ENCODE results near the gene SBNO2. TPM values are rescaled to one million over a fixed set of nuclear protein-coding genes. Genes with fewer than 3 reads are reported as not detected.

Gene SBNO2
- total RNA-seq, 1 experiment from 2014 or later = 46.3 TPM

DNA sequence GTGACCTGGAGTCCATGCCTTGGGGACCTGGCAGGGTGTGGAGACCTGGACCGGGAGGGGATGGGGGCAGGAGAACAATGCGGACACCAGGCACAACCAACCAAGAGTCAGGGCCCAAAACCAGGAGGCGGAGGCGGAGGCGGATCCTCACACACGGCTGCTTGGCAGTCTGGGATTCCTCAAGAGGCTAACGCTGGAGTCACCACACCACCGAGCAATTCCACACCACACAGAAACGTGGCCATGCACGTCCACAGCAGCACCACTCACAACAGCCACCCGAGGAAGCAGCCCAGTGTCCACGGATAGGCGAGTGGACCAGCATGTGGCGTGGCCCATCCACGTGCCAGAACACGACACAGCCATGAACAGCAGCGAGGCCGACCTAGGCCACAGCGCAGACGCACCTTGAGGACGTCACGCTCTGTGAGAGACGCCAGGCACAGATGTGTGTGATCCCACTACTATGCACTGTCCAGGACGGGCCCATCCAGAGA, 17.7 kb downstream of the SBNO2 start:
- Histone ChIP-seq H3K56ac (ENCODE audit: insufficient read length, low read depth, low read length) (no peak overlapping the region), H4K20me1 (ENCODE audit: control insufficient read depth, insufficient read depth, insufficient read length) (no peaks in the 10 kb centered on the region), H3K23me2 (ENCODE audit: insufficient read length, low read depth, low read length, poor library complexity, severe bottlenecking) (no peaks in the 10 kb centered on the region), H3K4me2 (ENCODE audit: insufficient read depth, insufficient read length, low read length) (no peak overlapping the region), H3K18ac (ENCODE audit: insufficient read length, low read depth, low read length) (no peak overlapping the region), H3K27me3 (ENCODE audit: insufficient read depth, low read length) (no peaks in the 10 kb centered on the region), H3K79me1 (ENCODE audit: insufficient read depth, low read depth, low read length, poor library complexity, severe bottlenecking) (peaks cover 6% of the 10 kb centered on the region), H4K8ac (replicated peaks; ENCODE audit: insufficient read length, low read depth, low read length) (no peak overlapping the region), H2BK12ac (ENCODE audit: insufficient read length, low read depth, low read length) (no peak overlapping the region), H2BK120ac (ENCODE audit: low read depth, low read length, poor library complexity, severe bottlenecking) (no peak overlapping the region), H3K9ac (ENCODE audit: extremely low read depth, insufficient read length, low read length) (no peak overlapping the region), H3K4ac (ENCODE audit: low read depth, low read length) (no peak overlapping the region), H3K27ac (ENCODE audit: insufficient read length, low read depth, low read length) (no peak overlapping the region), H3K4me1 (ENCODE audit: insufficient read depth, low read length) (no peaks in the 10 kb centered on the region), H2BK5ac (ENCODE audit: insufficient read length, low read length) (no peak overlapping the region), H2AK5ac (ENCODE audit: insufficient read length, low read length) (no peak overlapping the region), H2BK20ac (ENCODE audit: low read depth, low read length, poor library complexity, severe bottlenecking) (no peak overlapping the region), H4K5ac (ENCODE audit: insufficient read length, low read depth, low read length) (no peak overlapping the region), H4K91ac (ENCODE audit: insufficient read length, low read depth, low read length) (no peak overlapping the region), H2BK15ac (ENCODE audit: low read depth, low read length) (no peak overlapping the region), H2AFZ (ENCODE audit: low read length) (no peak overlapping the region), H3K9me3 (ENCODE audit: control insufficient read depth, low read depth, low read length) (no peaks in the 10 kb centered on the region), H3K14ac (ENCODE audit: insufficient read depth, low read length) (no peak overlapping the region; the same call in 1 of the 2 replicates), H3K23ac (ENCODE audit: insufficient read length, low read depth, low read length) (no peak overlapping the region), H3K79me2 (ENCODE audit: insufficient read depth, low read length) (no peaks in the 10 kb centered on the region; the same call in 1 of the 2 replicates), H3T11ph (ENCODE audit: low read length) (no peak overlapping the region)
- no peak for DNase-seq
- peaks cover 4 to 5% of the 10 kb centered on the region in 2 experiments; a peak in 3 of 4 replicates for H3K4me1 Mint-ChIP-seq
- TF ChIP-seq, protein P1, sequence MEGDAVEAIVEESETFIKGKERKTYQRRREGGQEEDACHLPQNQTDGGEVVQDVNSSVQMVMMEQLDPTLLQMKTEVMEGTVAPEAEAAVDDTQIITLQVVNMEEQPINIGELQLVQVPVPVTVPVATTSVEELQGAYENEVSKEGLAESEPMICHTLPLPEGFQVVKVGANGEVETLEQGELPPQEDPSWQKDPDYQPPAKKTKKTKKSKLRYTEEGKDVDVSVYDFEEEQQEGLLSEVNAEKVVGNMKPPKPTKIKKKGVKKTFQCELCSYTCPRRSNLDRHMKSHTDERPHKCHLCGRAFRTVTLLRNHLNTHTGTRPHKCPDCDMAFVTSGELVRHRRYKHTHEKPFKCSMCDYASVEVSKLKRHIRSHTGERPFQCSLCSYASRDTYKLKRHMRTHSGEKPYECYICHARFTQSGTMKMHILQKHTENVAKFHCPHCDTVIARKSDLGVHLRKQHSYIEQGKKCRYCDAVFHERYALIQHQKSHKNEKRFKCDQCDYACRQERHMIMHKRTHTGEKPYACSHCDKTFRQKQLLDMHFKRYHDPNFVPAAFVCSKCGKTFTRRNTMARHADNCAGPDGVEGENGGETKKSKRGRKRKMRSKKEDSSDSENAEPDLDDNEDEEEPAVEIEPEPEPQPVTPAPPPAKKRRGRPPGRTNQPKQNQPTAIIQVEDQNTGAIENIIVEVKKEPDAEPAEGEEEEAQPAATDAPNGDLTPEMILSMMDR (conservative IDR thresholded peaks at IDR 0.05) = no peak
- no peak overlapping the region for H3K4me3 Mint-ChIP-seq
- no peaks in the 10 kb centered on the region for H3K9me3 Mint-ChIP-seq
- WGBS (ENCODE audit: extremely low coverage, insufficient read length, low lambda C conversion rate) = no CpG with 5 or more reads among the region's 24 CpGs
- H3K27ac Mint-ChIP-seq = peak overlapping the region in 2 of 3 experiments; percentile 18 to 89; a peak in 3 of 7 replicates
- peaks cover 2 to 17% (median 11%) of the 10 kb centered on the region in 3 experiments; a peak in 5 of 7 replicates for H3K36me3 Mint-ChIP-seq (ENCODE audit: insufficient read depth in 1 of 3, low read depth in 3 of 3)
- no peaks in the 10 kb centered on the region; the same call in 1 of the 2 replicates for H3K27me3 Mint-ChIP-seq (ENCODE audit: low read depth)
